Fibroblast of lung (primary cell): ENCODE results near the gene STMN1. TPM values are rescaled to one million over a fixed set of nuclear protein-coding genes. Genes with fewer than 3 reads are reported as not detected.

Experiments used
- DNase-seq, 2 donors: peaks; one replicate each; pipeline versions ENCODE4 v3.0.0 to v3.0.0-alpha.2; 2010; ENCODE audit warnings: low read depth in 2 of 2
- H2AFZ ChIP-seq: 2 replicates; pipeline ENCODE4 v1.5.1; 2012; ENCODE audit warnings: low read length, control low read depth, inconsistent platforms
- H3K27ac ChIP-seq: 2 replicates; pipeline ENCODE4 v1.5.1; 2011; ENCODE audit warnings: low read length, control low read depth; ENCODE audit not compliant: insufficient read depth
- H3K27me3 ChIP-seq: 2 replicates; pipeline ENCODE4 v1.5.1; 2011; ENCODE audit warnings: mild to moderate bottlenecking, low read length; ENCODE audit not compliant: control insufficient read depth, insufficient read depth
- H3K36me3 ChIP-seq: 2 replicates; pipeline ENCODE4 v1.5.1; 2011; ENCODE audit warnings: low read length; ENCODE audit not compliant: control insufficient read depth, insufficient read depth
- H3K4me1 ChIP-seq: 2 replicates; pipeline ENCODE4 v1.5.1; 2011; ENCODE audit warnings: low read length; ENCODE audit not compliant: control insufficient read depth, insufficient read depth; ENCODE audit errors: extremely low read depth
- H3K4me2 ChIP-seq: 2 replicates; pipeline ENCODE4 v1.5.1; 2011; ENCODE audit warnings: low read length, control low read depth; ENCODE audit not compliant: insufficient read depth; ENCODE audit errors: extremely low read depth
- H3K4me3 ChIP-seq, 4 experiments: fragments of 200-600 bp in 1 of 4; sonication (generic) in 1 of 4; replicated peaks in 1 of 4; 2 replicates each; pipeline ENCODE4 v1.5.1; 2011 to 2016; ENCODE audit warnings: low read length in 4 of 4, low read depth in 3 of 4, mild to moderate bottlenecking in 3 of 4, control low read depth in 2 of 4, inconsistent platforms in 1 of 4, mixed read lengths in 1 of 4; ENCODE audit not compliant: insufficient read depth in 1 of 4; ENCODE audit errors: control extremely low read depth in 1 of 4
- H3K79me2 ChIP-seq: 2 replicates; pipeline ENCODE4 v1.5.1; 2012; ENCODE audit warnings: mild to moderate bottlenecking, low read length, inconsistent platforms; ENCODE audit not compliant: control insufficient read depth, insufficient read depth
- H3K9ac ChIP-seq: 2 replicates; pipeline ENCODE4 v1.5.1; 2011; ENCODE audit warnings: mild to moderate bottlenecking, low read length, control low read depth; ENCODE audit not compliant: insufficient read depth
- H3K9me3 ChIP-seq: 2 replicates; pipeline ENCODE4 v1.5.1; 2012; ENCODE audit warnings: low read depth, low read length; ENCODE audit not compliant: control insufficient read depth, insufficient read depth
- H4K20me1 ChIP-seq: 2 replicates; pipeline ENCODE4 v1.5.1; 2011; ENCODE audit warnings: low read length; ENCODE audit not compliant: control insufficient read depth, insufficient read depth; ENCODE audit errors: extremely low read depth
- CTCF ChIP-seq, 2 donors: IDR thresholded peaks in 1 of 2; conservative IDR thresholded peaks in 1 of 2; 1 replicate in 1 of 2; 2 replicates in 1 of 2; pipeline ENCODE4 v1.5.1; 2011 to 2012; ENCODE audit warnings: low read length in 2 of 2, control low read depth in 1 of 2, inconsistent platforms in 1 of 2, low read depth in 1 of 2, mild to moderate bottlenecking in 1 of 2
- EZH2 ChIP-seq: IDR thresholded peaks from 2 replicates; pipeline ENCODE4 v1.5.1; 2012; ENCODE audit warnings: low read length, control low read depth, mild to moderate bottlenecking; ENCODE audit errors: missing control alignments
- polyA plus RNA-seq, 2 donors: library from polyadenylated mRNA; depleted of rRNA in 1 of 2; stranded (reverse) in 1 of 2; unstranded in 1 of 2; fragments of >200 nt; gene quantifications; 2 replicates each; pipeline ENCODE4 v1.2.1, GENCODE V29; 2011 to 2012; ENCODE audit warnings: missing spikeins in 1 of 2
- total RNA-seq: library from RNA; depleted of rRNA; stranded (reverse); fragments of >200 nt; gene quantifications from 2 replicates; pipeline ENCODE4 v1.2.1, GENCODE V29; 2014

STMN1 gene
- total and polyA plus RNA-seq, 2 donors (not counting 1 experiment from before 2014, with no cell fraction given), result 90.7 to 94.7 TPM

GRCh38 chr1:25874209-25874608 is 32.0 kb downstream of the STMN1 start:
- Histone ChIP-seq H3K27ac (no peak overlapping the region), H3K27me3 (no peaks in the 10 kb centered on the region), H3K4me1 (peaks cover 23% of the 10 kb centered on the region), H3K4me2 (peak overlapping the region; percentile 90), H3K9me3 (no peaks in the 10 kb centered on the region), H3K9ac (no peak overlapping the region), H3K36me3 (peaks cover 6% of the 10 kb centered on the region), H4K20me1 (no peaks in the 10 kb centered on the region), H2AFZ (no peak overlapping the region), H3K79me2 (no peaks in the 10 kb centered on the region), H3K4me3 (peak overlapping the region; percentile 56 to 72 (median 69))
- no peak for TF ChIP-seq EZH2
- TF ChIP-seq CTCF (conservative IDR thresholded peaks at IDR 0.05 in 1 of 2, IDR thresholded peaks at IDR 0.05 in 1 of 2; ENCODE audit: low read depth in 1 of 2, low read length in 2 of 2), result no peak
- DNase-seq, result no peak

GRCh38 chr1:25873120-25873519 is 33.1 kb downstream of the STMN1 start:
- DNase-seq, result no peak
- H3K4me3 ChIP-seq, result no peak overlapping the region
- H3K79me2 ChIP-seq, result no peaks in the 10 kb centered on the region
- peaks cover 6% of the 10 kb centered on the region for H3K36me3 ChIP-seq
- H3K27ac ChIP-seq, result no peak overlapping the region
- H2AFZ ChIP-seq, result no peak overlapping the region
- no peaks in the 10 kb centered on the region for H4K20me1 ChIP-seq
- H3K4me2 ChIP-seq, result peak overlapping the region; percentile 13
- no peaks in the 10 kb centered on the region for H3K27me3 ChIP-seq
- peaks cover 23% of the 10 kb centered on the region for H3K4me1 ChIP-seq
- TF ChIP-seq CTCF (conservative IDR thresholded peaks at IDR 0.05 in 1 of 2, IDR thresholded peaks at IDR 0.05 in 1 of 2; ENCODE audit: low read depth in 1 of 2, low read length in 2 of 2), result no peak
- TF ChIP-seq EZH2, result no peak
- H3K9me3 ChIP-seq, result no peaks in the 10 kb centered on the region
- H3K9ac ChIP-seq, result no peak overlapping the region

GRCh38 chr1:25872713-25873112 is 33.5 kb downstream of the STMN1 start:
- TF ChIP-seq CTCF (conservative IDR thresholded peaks at IDR 0.05 in 1 of 2, IDR thresholded peaks at IDR 0.05 in 1 of 2; ENCODE audit: low read depth in 1 of 2, low read length in 2 of 2) (no peak), EZH2 (no peak)
- H3K79me2 ChIP-seq, result no peaks in the 10 kb centered on the region
- no peak overlapping the region for H3K4me3 ChIP-seq
- no peak for DNase-seq
- no peaks in the 10 kb centered on the region for H3K9me3 ChIP-seq
- no peaks in the 10 kb centered on the region for H3K27me3 ChIP-seq
- no peak overlapping the region for H3K9ac ChIP-seq
- no peak overlapping the region for H3K27ac ChIP-seq
- no peaks in the 10 kb centered on the region for H4K20me1 ChIP-seq
- no peak overlapping the region for H2AFZ ChIP-seq
- H3K36me3 ChIP-seq, result peaks cover 6% of the 10 kb centered on the region
- peak overlapping the region; percentile 13 for H3K4me2 ChIP-seq
- H3K4me1 ChIP-seq, result peaks cover 23% of the 10 kb centered on the region
